Smooth muscle cell (in vitro differentiated cells): ENCODE results near the gene POU4F3. TPM values are rescaled to one million over a fixed set of nuclear protein-coding genes. Genes with fewer than 3 reads are reported as not detected.
A peak's percentile ranks its signal among the peaks of the same experiment; 100 is the strongest.

ENCODE experiments used
- DNase-seq: peaks from one replicate; lab custom pipeline; 2025; ENCODE audit not compliant: unreplicated experiment; lab: John Stamatoyannopoulos, UW
- H2AFZ ChIP-seq: fragments of 200-600 bp; sonication (generic); 2 replicates; pipeline ENCODE4 v1.6.0; 2016; ENCODE audit warnings: antibody characterized with exemption, low read depth, mild to moderate bottlenecking
- H3F3A ChIP-seq: fragments of 200-600 bp; sonication (generic); 2 replicates; pipeline ENCODE4 v1.6.0; 2017; ENCODE audit warnings: antibody characterized with exemption, low read depth
- H3K27ac ChIP-seq: fragments of 200-600 bp; sonication (generic); 2 replicates; pipeline ENCODE4 v1.5.1; 2016; ENCODE audit warnings: low read depth, mild to moderate bottlenecking
- H3K27me3 ChIP-seq: fragments of 200-600 bp; sonication (generic); 2 replicates; pipeline ENCODE4 v1.6.1; 2016; ENCODE audit warnings: low read depth, mild to moderate bottlenecking
- H3K36me3 ChIP-seq: fragments of 200-600 bp; sonication (generic); 2 replicates; pipeline ENCODE4 v1.5.1; 2016; ENCODE audit warnings: low read depth
- H3K4me1 ChIP-seq: fragments of 200-600 bp; sonication (generic); 2 replicates; pipeline ENCODE4 v1.5.1; 2016; ENCODE audit warnings: low read depth
- H3K4me2 ChIP-seq: fragments of 200-600 bp; sonication (generic); 2 replicates; pipeline ENCODE4 v1.6.0; 2016; ENCODE audit warnings: mild to moderate bottlenecking
- H3K4me3 ChIP-seq: fragments of 200-600 bp; sonication (generic); 2 replicates; pipeline ENCODE4 v1.5.1; 2016; ENCODE audit warnings: mild to moderate bottlenecking
- H3K79me2 ChIP-seq: fragments of 200-600 bp; sonication (generic); 2 replicates; pipeline ENCODE4 v1.6.0; 2016; ENCODE audit warnings: low read depth, mild to moderate bottlenecking
- H3K9ac ChIP-seq: fragments of 200-600 bp; sonication (generic); 2 replicates; pipeline ENCODE4 v1.6.0; 2016; ENCODE audit warnings: low read depth
- H3K9me3 ChIP-seq: fragments of 200-600 bp; sonication (generic); replicated peaks from 2 replicates; pipeline ENCODE4 v1.5.1; 2016; ENCODE audit warnings: low read depth
- H4K20me1 ChIP-seq: fragments of 200-600 bp; sonication (generic); 2 replicates; pipeline ENCODE4 v1.6.0; 2016; ENCODE audit warnings: low read depth
- WGBS: methylation state at CpG from one replicate; pipeline ENCODE4 v1.1.7; 2016; ENCODE audit warnings: low lambda C conversion rate; 5-methylcytosine and 5-hydroxymethylcytosine counted together
- polyA plus RNA-seq: library from polyadenylated mRNA; unstranded; fragments of >200 nt; fragmentation: Nextera tagmentation; extraction: Ambion mirVana; gene quantifications from 2 replicates; pipeline ENCODE4 v1.2.1, GENCODE V29; 2016
- total RNA-seq: library from RNA; depleted of rRNA; stranded (reverse); fragments of >200 nt; gene quantifications from 2 replicates; pipeline ENCODE4 v1.2.3, GENCODE V29; 2014
- TF ChIP-seq, protein P1 (sequence below): fragments of 200-600 bp; sonication (generic); IDR thresholded peaks from 2 replicates; pipeline ENCODE4 v1.5.1; 2017; ENCODE audit warnings: borderline replicate concordance, mild to moderate bottlenecking, antibody characterized with exemption; ENCODE audit not compliant: insufficient read depth, poor library complexity, severe bottlenecking

Gene POU4F3
- total and polyA plus RNA-seq, 2 experiments from 2014 or later = not detected

DNA sequence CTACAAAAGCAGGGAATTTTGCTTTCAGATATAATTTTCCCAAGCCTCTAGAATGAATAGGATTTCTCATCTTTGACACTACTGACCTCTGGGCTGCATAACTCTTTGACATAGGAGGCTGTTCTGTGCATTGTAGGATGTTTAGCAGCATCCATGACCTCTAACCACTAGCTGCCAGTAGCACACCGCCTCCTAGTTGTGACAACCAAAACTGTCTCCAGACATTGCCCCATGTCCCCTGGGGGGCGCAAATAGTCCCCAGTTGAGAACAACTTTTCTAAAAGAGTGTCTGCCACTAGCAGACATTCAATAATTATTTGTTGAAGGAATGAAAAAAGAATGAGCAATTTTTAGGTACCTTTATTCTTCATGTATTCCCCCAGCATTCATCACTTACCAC, 51.8 kb downstream of the POU4F3 start:
- TF ChIP-seq, protein P1, sequence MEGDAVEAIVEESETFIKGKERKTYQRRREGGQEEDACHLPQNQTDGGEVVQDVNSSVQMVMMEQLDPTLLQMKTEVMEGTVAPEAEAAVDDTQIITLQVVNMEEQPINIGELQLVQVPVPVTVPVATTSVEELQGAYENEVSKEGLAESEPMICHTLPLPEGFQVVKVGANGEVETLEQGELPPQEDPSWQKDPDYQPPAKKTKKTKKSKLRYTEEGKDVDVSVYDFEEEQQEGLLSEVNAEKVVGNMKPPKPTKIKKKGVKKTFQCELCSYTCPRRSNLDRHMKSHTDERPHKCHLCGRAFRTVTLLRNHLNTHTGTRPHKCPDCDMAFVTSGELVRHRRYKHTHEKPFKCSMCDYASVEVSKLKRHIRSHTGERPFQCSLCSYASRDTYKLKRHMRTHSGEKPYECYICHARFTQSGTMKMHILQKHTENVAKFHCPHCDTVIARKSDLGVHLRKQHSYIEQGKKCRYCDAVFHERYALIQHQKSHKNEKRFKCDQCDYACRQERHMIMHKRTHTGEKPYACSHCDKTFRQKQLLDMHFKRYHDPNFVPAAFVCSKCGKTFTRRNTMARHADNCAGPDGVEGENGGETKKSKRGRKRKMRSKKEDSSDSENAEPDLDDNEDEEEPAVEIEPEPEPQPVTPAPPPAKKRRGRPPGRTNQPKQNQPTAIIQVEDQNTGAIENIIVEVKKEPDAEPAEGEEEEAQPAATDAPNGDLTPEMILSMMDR = peak; percentile 11
- Histone ChIP-seq H3F3A (no peaks in the 10 kb centered on the region), H2AFZ (no peak overlapping the region), H3K79me2 (no peaks in the 10 kb centered on the region), H3K4me2 (no peak overlapping the region), H3K9me3 (no peaks in the 10 kb centered on the region), H4K20me1 (no peaks in the 10 kb centered on the region), H3K27ac (no peak overlapping the region), H3K36me3 (no peaks in the 10 kb centered on the region), H3K9ac (no peak overlapping the region), H3K4me1 (no peaks in the 10 kb centered on the region), H3K4me3 (no peak overlapping the region), H3K27me3 (peaks cover 32% of the 10 kb centered on the region)
- WGBS = 22% methylated on average over 2 of the region's 2 CpGs
- no peak for DNase-seq

Other genes with a start within 250 kb of the POU4F3 start
- gene PLAC8L1, start 233.3 kb upstream of the POU4F3 start, total RNA-seq = not detected in 2 replicates
- gene PLAC8L1, start 233.3 kb upstream of the POU4F3 start, polyA plus RNA-seq = 0.35 TPM in 1 of 2 replicates, not detected in the other
- gene LARS1, start 156.2 kb upstream of the POU4F3 start, total RNA-seq = 57.5 and 68.9 TPM in 2 replicates
- 49.8 and 77.0 TPM in 2 replicates for gene LARS1, start 156.2 kb upstream of the POU4F3 start, polyA plus RNA-seq
- 25.6 and 28.2 TPM in 2 replicates for gene RBM27, start 135.2 kb upstream of the POU4F3 start, total RNA-seq
- 2.5 and 3.6 TPM in 2 replicates for gene RBM27, start 135.2 kb upstream of the POU4F3 start, polyA plus RNA-seq
- gene TCERG1, start 108.5 kb downstream of the POU4F3 start, total RNA-seq = 72.0 and 87.5 TPM in 2 replicates
- 48.8 and 64.1 TPM in 2 replicates for gene TCERG1, start 108.5 kb downstream of the POU4F3 start, polyA plus RNA-seq
- not detected in 2 replicates for gene GPR151, start 177.4 kb downstream of the POU4F3 start, total RNA-seq
- not detected in 2 replicates for gene GPR151, start 177.4 kb downstream of the POU4F3 start, polyA plus RNA-seq